Prostate gland (tissue), 2 donors: ENCODE results near the gene RNF144B. TPM values are rescaled to one million over a fixed set of nuclear protein-coding genes. Genes with fewer than 3 reads are reported as not detected.

Experiments
- DNase-seq: peaks from one replicate; pipeline ENCODE4 v3.0.0-alpha.2; 2019; ENCODE audit warnings: low spot score
- H3K27ac ChIP-seq, 2 donors: fragments of 200-600 bp; sonication (generic); 2 replicates each; pipeline ENCODE4 v1.5.1; 2017 to 2019
- H3K27me3 ChIP-seq: fragments of 200-600 bp; sonication (generic); replicated peaks from 2 replicates; pipeline ENCODE4 v1.5.1; 2019; ENCODE audit not compliant: insufficient read depth
- H3K36me3 ChIP-seq, 2 donors: fragments of 200-600 bp; sonication (generic); 1 replicate in 1 of 2; 2 replicates in 1 of 2; pipeline versions ENCODE4 v1.5.1 to v1.8.1; 2017 to 2019
- H3K4me1 ChIP-seq: fragments of 200-600 bp; sonication (generic); replicated peaks from 2 replicates; pipeline ENCODE4 v1.5.1; 2019
- H3K4me3 ChIP-seq, 2 donors: fragments of 200-600 bp; sonication (generic); 2 replicates each; pipeline ENCODE4 v1.5.1; 2017 to 2019
- H3K9me3 ChIP-seq: fragments of 200-600 bp; sonication (generic); 2 replicates; pipeline ENCODE4 v1.5.1; 2017
- CTCF ChIP-seq, 4 experiments: fragments of 200-600 bp in 2 of 4; fragments of 450-650 bp in 2 of 4; sonication (generic) in 2 of 4; IDR thresholded peaks; 1 replicate in 3 of 4; 2 replicates in 1 of 4; pipeline ENCODE4 v1.5.1; 2016 to 2019; ENCODE audit warnings: antibody characterized with exemption in 4 of 4, mild to moderate bottlenecking in 2 of 4, moderate library complexity in 2 of 4
- POLR2A ChIP-seq: fragments of 450-650 bp; IDR thresholded peaks from one replicate; pipeline ENCODE4 v1.6.1; 2016; ENCODE audit warnings: antibody characterized with exemption, mild to moderate bottlenecking
- POLR2AphosphoS5 ChIP-seq: sonication (generic); formaldehyde crosslinking; IDR thresholded peaks from one replicate; pipeline ENCODE4 v1.6.1; 2017; ENCODE audit warnings: antibody characterized with exemption
- WGBS: methylation state at CpG from one replicate; pipeline ENCODE4 v1.1.5; 2018; 5-methylcytosine and 5-hydroxymethylcytosine counted together
- intact Hi-C: fragments of 100-400 bp; cut with DNase I; formaldehyde crosslinking; loops from one replicate; pipeline ENCODE4 v1.14.2; 2022
- total RNA-seq, 2 donors: library from RNA; depleted of rRNA; stranded (reverse); fragments of >200 nt; gene quantifications; one replicate each; pipeline ENCODE4 v1.1.0, GENCODE V29; 2016

RNF144B gene
- total RNA-seq, 2 donors from 2014 or later = 25.3 to 50.8 TPM

- H3K4me1 ChIP-seq = peaks cover 6% of the 10 kb centered on the region
- DNase-seq = peak; percentile 64
- no peaks in the 10 kb centered on the region for H3K9me3 ChIP-seq
- intact Hi-C loops = no loop called here
- no peaks in the 10 kb centered on the region for H3K36me3 ChIP-seq
- H3K4me3 ChIP-seq = peak overlapping the region in 1 of 2 donors; percentile 54
- WGBS = 24% methylated on average over 6 of the region's 6 CpGs
- no peak for TF ChIP-seq CTCF (IDR thresholded peaks at IDR 0.05)
- TF ChIP-seq POLR2AphosphoS5 = peak; percentile 77
- peak overlapping the region; percentile 77 to 87 for H3K27ac ChIP-seq
- no peaks in the 10 kb centered on the region for H3K27me3 ChIP-seq
These were observed 713 bp upstream of the RNF144B start for GRCh38 chr6:18386298-18386976.

- H3K9me3 ChIP-seq = no peaks in the 10 kb centered on the region
- H3K4me3 ChIP-seq = peak overlapping the region; percentile 54 to 55
- peaks cover 6% of the 10 kb centered on the region for H3K4me1 ChIP-seq
- peak overlapping the region; percentile 77 to 87 for H3K27ac ChIP-seq
- H3K27me3 ChIP-seq = no peaks in the 10 kb centered on the region
- no peaks in the 10 kb centered on the region for H3K36me3 ChIP-seq
- intact Hi-C loops = no loop called here
- 7% methylated on average over 3 of the region's 3 CpGs for WGBS
- DNase-seq = no peak
- TF ChIP-seq POLR2AphosphoS5 (no peak), POLR2A (no peak), CTCF (IDR thresholded peaks at IDR 0.05) (no peak)
These were observed 1.1 kb downstream of the RNF144B start for GRCh38 chr6:18388271-18388670.

DNA sequence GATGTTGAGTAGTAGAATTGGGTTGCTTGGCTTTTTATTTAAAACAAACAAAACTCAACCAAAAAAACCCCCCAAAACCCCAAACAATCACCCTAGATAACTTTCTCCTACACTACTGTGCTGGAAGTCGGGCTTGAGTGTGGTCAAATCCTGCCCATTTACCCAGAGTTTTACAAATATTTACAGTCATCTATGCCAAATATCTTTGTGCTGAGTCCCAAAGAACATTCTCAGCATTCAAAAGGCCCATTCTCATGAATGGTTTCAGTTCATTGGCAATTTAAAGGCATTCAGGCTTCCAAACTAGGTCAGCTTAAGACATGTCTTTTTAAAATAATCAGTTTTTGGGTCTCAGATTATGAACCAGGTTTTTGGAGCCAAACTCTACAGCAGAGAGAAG lies 1.8 kb downstream of the RNF144B start:
- Histone ChIP-seq H3K4me3 (peak overlapping the region; percentile 54 to 55), H3K9me3 (no peaks in the 10 kb centered on the region), H3K27ac (peak overlapping the region; percentile 77 to 87), H3K27me3 (no peaks in the 10 kb centered on the region), H3K36me3 (no peaks in the 10 kb centered on the region), H3K4me1 (peaks cover 6% of the 10 kb centered on the region)
- WGBS = 31% methylated on average over 1 of the region's 1 CpG
- intact Hi-C loops = no loop called here
- DNase-seq = peak; percentile 57
- TF ChIP-seq CTCF (IDR thresholded peaks at IDR 0.05) = no peak
- TF ChIP-seq POLR2AphosphoS5 = peak; percentile 80
- TF ChIP-seq POLR2A = peak; percentile 9

- intact Hi-C loops = no loop called here
- 8% methylated on average over 2 of the region's 2 CpGs for WGBS
- Histone ChIP-seq H3K27ac (peak overlapping the region; percentile 77 to 87), H3K9me3 (no peaks in the 10 kb centered on the region), H3K36me3 (no peaks in the 10 kb centered on the region), H3K4me3 (peak overlapping the region; percentile 54 to 55), H3K4me1 (peaks cover 3% of the 10 kb centered on the region), H3K27me3 (no peaks in the 10 kb centered on the region)
- TF ChIP-seq POLR2A (no peak), POLR2AphosphoS5 (no peak), CTCF (IDR thresholded peaks at IDR 0.05) (no peak)
- DNase-seq = no peak
These were observed 2.3 kb downstream of the RNF144B start for GRCh38 chr6:18389479-18389878.

GRCh38 chr6:18390476-18390875 lies 3.3 kb downstream of the RNF144B start:
- intact Hi-C loops = no loop called here
- Histone ChIP-seq H3K4me3 (peak overlapping the region; percentile 54 to 55), H3K27ac (peak overlapping the region in 1 of 2 donors; percentile 87), H3K36me3 (no peaks in the 10 kb centered on the region), H3K4me1 (no peaks in the 10 kb centered on the region), H3K27me3 (no peaks in the 10 kb centered on the region), H3K9me3 (no peaks in the 10 kb centered on the region)
- 31% methylated on average over 2 of the region's 2 CpGs for WGBS
- DNase-seq = no peak
- TF ChIP-seq POLR2A (no peak), CTCF (IDR thresholded peaks at IDR 0.05) (no peak), POLR2AphosphoS5 (no peak)
